ENCODE data around the gene CCDC174. TPM values are rescaled to one million over a fixed set of nuclear protein-coding genes. Genes with fewer than 3 reads are reported as not detected.

Gene CCDC174
- polyA plus RNA-seq, 1 experiment: 13.9 TPM

DNA sequence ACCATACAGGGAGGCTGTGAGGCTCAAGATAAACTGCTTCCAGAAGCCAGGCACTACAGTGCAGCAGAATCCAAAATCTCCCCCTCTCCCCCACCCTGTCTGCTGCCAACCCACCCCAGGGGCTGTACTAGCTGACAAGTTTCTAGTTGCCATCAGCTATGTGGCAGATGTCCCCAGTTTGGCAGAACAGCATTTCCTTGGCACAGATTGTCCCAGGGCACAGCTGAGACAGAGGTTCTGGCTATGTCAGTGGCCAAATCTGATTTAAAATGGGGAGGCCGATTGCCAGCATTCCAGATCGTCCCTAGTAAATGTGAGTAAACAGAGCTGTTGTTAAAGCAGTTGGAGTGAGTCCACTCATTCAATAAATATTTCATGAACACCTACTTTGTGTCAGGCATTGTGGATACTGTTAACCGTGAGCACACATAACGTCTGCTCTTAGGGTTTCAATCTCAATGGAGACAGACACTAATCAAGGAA, 28.0 kb upstream of the CCDC174 start:
- CTCF ChIA-PET: interaction anchor here (0.6 kb wide), 1 partner anchor 353 kb away, joined by 3 read pairs; no protein-coding TSS in a partner anchor
- H3K27me3 ChIP-seq (ENCODE audit: control insufficient read depth, insufficient read depth, low read length): peaks cover 4% of the 10 kb centered on the region
- H3K9me3 ChIP-seq (ENCODE audit: control insufficient read depth, insufficient read depth, low read length): peaks cover 7% of the 10 kb centered on the region
- TF ChIP-seq, protein P1, sequence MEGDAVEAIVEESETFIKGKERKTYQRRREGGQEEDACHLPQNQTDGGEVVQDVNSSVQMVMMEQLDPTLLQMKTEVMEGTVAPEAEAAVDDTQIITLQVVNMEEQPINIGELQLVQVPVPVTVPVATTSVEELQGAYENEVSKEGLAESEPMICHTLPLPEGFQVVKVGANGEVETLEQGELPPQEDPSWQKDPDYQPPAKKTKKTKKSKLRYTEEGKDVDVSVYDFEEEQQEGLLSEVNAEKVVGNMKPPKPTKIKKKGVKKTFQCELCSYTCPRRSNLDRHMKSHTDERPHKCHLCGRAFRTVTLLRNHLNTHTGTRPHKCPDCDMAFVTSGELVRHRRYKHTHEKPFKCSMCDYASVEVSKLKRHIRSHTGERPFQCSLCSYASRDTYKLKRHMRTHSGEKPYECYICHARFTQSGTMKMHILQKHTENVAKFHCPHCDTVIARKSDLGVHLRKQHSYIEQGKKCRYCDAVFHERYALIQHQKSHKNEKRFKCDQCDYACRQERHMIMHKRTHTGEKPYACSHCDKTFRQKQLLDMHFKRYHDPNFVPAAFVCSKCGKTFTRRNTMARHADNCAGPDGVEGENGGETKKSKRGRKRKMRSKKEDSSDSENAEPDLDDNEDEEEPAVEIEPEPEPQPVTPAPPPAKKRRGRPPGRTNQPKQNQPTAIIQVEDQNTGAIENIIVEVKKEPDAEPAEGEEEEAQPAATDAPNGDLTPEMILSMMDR (IDR thresholded peaks at IDR 0.05; ENCODE audit: low read depth, low read length): no peak
- POLR2A ChIA-PET: no interaction called here
- no peak for DNase-seq (ENCODE audit: low read depth, low spot score)
- H3K4me3 ChIP-seq (ENCODE audit: low read depth, low read length): no peak overlapping the region
- H3K27ac ChIP-seq (ENCODE audit: low read depth, low read length): no peak overlapping the region

DNA sequence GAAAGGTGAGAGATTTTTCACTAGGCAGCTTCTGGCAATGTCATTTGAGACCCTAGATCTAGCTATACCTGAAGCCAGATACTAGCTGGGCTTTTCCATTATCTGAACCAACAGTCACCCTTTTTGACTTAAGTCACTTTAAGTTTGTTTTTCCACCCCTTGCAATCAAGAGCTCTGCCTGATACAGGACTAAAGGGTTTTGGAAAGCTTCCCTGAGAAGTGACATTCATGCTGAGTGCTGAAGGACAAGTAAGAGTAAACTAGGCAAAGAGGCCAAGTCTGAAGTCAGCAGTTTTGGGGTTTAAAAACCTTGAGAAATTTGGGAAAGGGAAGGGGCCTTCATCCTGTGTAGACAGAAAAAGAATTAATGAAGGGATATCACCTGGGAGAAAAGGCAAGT, 27.1 kb upstream of the CCDC174 start:
- H3K27ac ChIP-seq (ENCODE audit: low read depth, low read length): no peak overlapping the region
- H3K4me3 ChIP-seq (ENCODE audit: low read depth, low read length): no peak overlapping the region
- H3K9me3 ChIP-seq (ENCODE audit: control insufficient read depth, insufficient read depth, low read length): peaks cover 11% of the 10 kb centered on the region
- ChIA-PET CTCF (no interaction called here), POLR2A (no interaction called here)
- DNase-seq (ENCODE audit: low read depth, low spot score): no peak
- no peaks in the 10 kb centered on the region for H3K27me3 ChIP-seq (ENCODE audit: control insufficient read depth, insufficient read depth, low read length)
- TF ChIP-seq, protein P1 (IDR thresholded peaks at IDR 0.05; ENCODE audit: low read depth, low read length): no peak

DNA sequence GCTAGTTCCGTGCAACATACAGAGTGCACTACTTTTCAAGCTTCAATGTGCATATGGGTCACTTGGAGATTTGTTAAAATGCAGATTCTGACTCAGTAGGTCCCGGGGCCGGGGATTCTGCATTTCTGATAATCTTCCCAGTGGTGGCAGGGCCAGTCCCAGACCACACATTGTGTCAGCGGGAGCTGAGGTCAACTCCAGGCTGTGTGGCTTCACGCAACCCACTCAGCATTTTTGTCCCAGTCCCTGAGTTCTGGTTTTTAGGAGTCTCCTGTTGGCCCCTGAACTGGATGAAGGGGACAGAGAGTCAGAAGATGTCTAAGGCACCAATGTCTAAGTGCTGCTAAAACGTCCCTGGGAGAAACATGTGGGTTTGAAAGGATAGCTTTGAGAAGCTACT, 26.1 kb upstream of the CCDC174 start:
- POLR2A ChIA-PET: interaction anchor here (0.6 kb wide), 1 partner anchor 141 kb away, joined by 3 read pairs; no protein-coding TSS in a partner anchor
- H3K27ac ChIP-seq (ENCODE audit: low read depth, low read length): no peak overlapping the region
- no peak for DNase-seq (ENCODE audit: low read depth, low spot score)
- CTCF ChIA-PET: interaction anchor here (0.9 kb wide), 1 partner anchor 364 kb away, joined by 3 read pairs; no protein-coding TSS in a partner anchor
- TF ChIP-seq, protein P1 (IDR thresholded peaks at IDR 0.05; ENCODE audit: low read depth, low read length): no peak
- no peak overlapping the region for H3K4me3 ChIP-seq (ENCODE audit: low read depth, low read length)
- peaks cover 11% of the 10 kb centered on the region for H3K9me3 ChIP-seq (ENCODE audit: control insufficient read depth, insufficient read depth, low read length)
- no peaks in the 10 kb centered on the region for H3K27me3 ChIP-seq (ENCODE audit: control insufficient read depth, insufficient read depth, low read length)

DNA sequence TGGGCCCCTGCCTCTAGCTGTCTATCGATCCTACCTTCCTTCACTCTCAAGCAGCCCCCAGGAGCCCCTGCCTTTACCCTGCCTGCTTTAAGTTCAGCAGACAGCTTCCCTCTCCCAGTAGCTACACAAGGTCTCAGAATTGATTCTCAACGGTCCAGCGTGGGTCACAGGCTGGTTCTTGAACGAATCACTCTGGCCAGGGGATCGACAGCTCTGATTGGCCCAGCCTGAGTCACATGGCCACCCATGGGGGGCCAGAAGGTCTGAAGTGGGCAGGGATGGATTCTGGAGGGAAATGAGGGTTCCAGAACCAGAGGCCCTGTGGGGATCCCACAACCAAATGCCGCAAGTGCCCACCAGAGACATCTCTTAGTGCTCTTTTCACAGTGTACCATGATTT, 23.7 kb upstream of the CCDC174 start:
- ChIA-PET POLR2A (interaction anchor here (1.2 kb wide), 1 partner anchor 24 kb away, joined by 4 read pairs; the partner anchor contains the start of gene CCDC174), CTCF (no interaction called here)
- Histone ChIP-seq H3K27ac (ENCODE audit: low read depth, low read length) (peak overlapping the region; percentile 22), H3K27me3 (ENCODE audit: control insufficient read depth, insufficient read depth, low read length) (no peaks in the 10 kb centered on the region), H3K9me3 (ENCODE audit: control insufficient read depth, insufficient read depth, low read length) (peaks cover 11% of the 10 kb centered on the region), H3K4me3 (ENCODE audit: low read depth, low read length) (no peak overlapping the region)
- no peak for DNase-seq (ENCODE audit: low read depth, low spot score)
- TF ChIP-seq, protein P1 (IDR thresholded peaks at IDR 0.05; ENCODE audit: low read depth, low read length): no peak

DNA sequence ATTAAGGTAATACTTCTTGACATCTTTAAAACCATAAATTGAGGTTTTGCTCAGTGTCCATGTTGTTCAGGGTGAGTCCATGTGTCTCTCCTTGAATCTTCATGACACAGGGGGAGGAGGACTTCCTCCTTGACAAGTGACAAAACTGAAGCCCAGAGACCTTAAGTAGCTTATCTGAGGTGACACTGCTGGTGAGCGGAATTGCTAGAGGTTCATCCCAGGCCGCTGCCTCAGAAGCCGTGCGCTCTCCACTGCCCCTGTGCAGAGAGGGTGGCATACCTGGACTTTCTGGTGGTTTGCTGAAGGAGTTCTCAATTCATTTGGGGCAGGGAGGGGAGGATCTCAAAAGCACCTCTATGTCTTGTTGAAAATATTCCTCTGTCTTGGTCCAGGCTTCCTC, 23.2 kb upstream of the CCDC174 start:
- no peak overlapping the region for H3K27ac ChIP-seq (ENCODE audit: low read depth, low read length)
- no peaks in the 10 kb centered on the region for H3K27me3 ChIP-seq (ENCODE audit: control insufficient read depth, insufficient read depth, low read length)
- H3K9me3 ChIP-seq (ENCODE audit: control insufficient read depth, insufficient read depth, low read length): peaks cover 11% of the 10 kb centered on the region
- CTCF ChIA-PET: no interaction called here
- no peak for DNase-seq (ENCODE audit: low read depth, low spot score)
- no peak overlapping the region for H3K4me3 ChIP-seq (ENCODE audit: low read depth, low read length)
- POLR2A ChIA-PET: no interaction called here
- TF ChIP-seq, protein P1 (IDR thresholded peaks at IDR 0.05; ENCODE audit: low read depth, low read length): no peak
